ENCODE measurements around the gene LGALS7B. TPM values are rescaled to one million over a fixed set of nuclear protein-coding genes. Genes with fewer than 3 reads are reported as not detected.
A peak's percentile ranks its signal among the peaks of the same experiment; 100 is the strongest.

The LGALS7B gene
- polyA plus RNA-seq, 1 of the 3 experiments (the other 2 are of a cell fraction), result not detected

DNA sequence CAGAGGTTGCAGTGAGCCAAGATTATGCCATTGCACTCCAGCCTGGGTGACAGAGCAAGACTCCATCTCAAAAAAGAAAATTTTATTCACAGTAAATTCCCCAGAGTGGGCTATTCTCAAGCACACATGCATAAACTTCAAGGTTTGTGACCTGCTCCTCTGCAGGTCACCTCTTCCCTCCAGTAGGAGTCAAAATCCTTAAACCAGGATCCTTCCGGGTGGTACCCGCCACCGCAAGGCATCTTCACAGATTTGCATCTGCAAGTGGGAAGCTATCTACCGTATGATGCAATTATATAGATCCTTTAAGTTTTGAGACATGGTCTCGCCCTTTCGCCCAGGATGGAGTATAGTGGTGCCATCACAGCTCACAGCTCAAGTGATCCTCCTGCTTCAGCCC, 45.6 kb downstream of the LGALS7B start:
- Histone ChIP-seq H3K27me3 (ENCODE audit: insufficient read depth) (no peaks in the 10 kb centered on the region), H3K79me2 (ENCODE audit: insufficient read depth) (peaks cover 25% of the 10 kb centered on the region; the same call in 1 of the 2 replicates), H3K9me3 (no peaks in the 10 kb centered on the region), H3K4me3 (ENCODE audit: low read depth in 2 of 2, low read length in 1 of 2) (no peak overlapping the region), H2AFZ (ENCODE audit: low read depth) (no peak overlapping the region), H3K9me2 (no peaks in the 10 kb centered on the region), H3K9ac (no peak overlapping the region), H4K20me1 (ENCODE audit: insufficient read depth) (peaks cover 21% of the 10 kb centered on the region), H3K27ac (ENCODE audit: low read depth in 2 of 2, low read length in 1 of 2) (peak overlapping the region in 1 of 2 experiments; percentile 82; a peak in 2 of 4 replicates), H3K4me2 (peak overlapping the region; percentile 21; the same call in 1 of the 2 replicates), H3K36me3 (replicated peaks in 1 of 2; ENCODE audit: control insufficient read depth in 1 of 2, insufficient read depth in 2 of 2, low read length in 1 of 2) (peaks cover 29 to 33% of the 10 kb centered on the region in 2 experiments), H3K4me1 (ENCODE audit: control insufficient read depth in 1 of 2, insufficient read depth in 2 of 2, low read depth in 1 of 2, low read length in 1 of 2) (peaks cover 39 to 67% of the 10 kb centered on the region in 2 experiments; a peak in 3 of 4 replicates), H3F3A (replicated peaks; ENCODE audit: insufficient read depth) (peaks cover 76% of the 10 kb centered on the region)
- ChIA-PET CTCF (no interaction called here), POLR2A (interaction anchor here (1.3 kb wide), 1 partner anchor 9 kb away, joined by 3 read pairs; no protein-coding TSS in a partner anchor)
- DNase-seq, result no peak
- TF ChIP-seq POLR2AphosphoS5 (IDR thresholded peaks at IDR 0.05; ENCODE audit: low read depth, low read length), result no peak
- TF ChIP-seq FOSL2 (IDR thresholded peaks at IDR 0.05; ENCODE audit: borderline replicate concordance, low read depth), result no peak
- no peak for TF ChIP-seq MXI1 (IDR thresholded peaks at IDR 0.05; ENCODE audit: low read depth, low read length)
- no peak for TF ChIP-seq JUND (IDR thresholded peaks at IDR 0.05)
- TF ChIP-seq RAD21 (IDR thresholded peaks at IDR 0.05; ENCODE audit: low read length), result no peak
- 97% methylated on average over 6 of the region's 6 CpGs for WGBS (ENCODE audit: low lambda C conversion rate)

- 81% methylated on average over 8 of the region's 8 CpGs for WGBS (ENCODE audit: low lambda C conversion rate)
- H3K27me3 ChIP-seq (ENCODE audit: insufficient read depth), result no peaks in the 10 kb centered on the region
- H3K4me2 ChIP-seq, result peak overlapping the region; percentile 21; the same call in 1 of the 2 replicates
- H3K9me3 ChIP-seq, result no peaks in the 10 kb centered on the region
- CTCF ChIA-PET, result no interaction called here
- H3K36me3 ChIP-seq (replicated peaks in 1 of 2; ENCODE audit: control insufficient read depth in 1 of 2, insufficient read depth in 2 of 2, low read length in 1 of 2), result peaks cover 36 to 46% of the 10 kb centered on the region in 2 experiments
- H3K4me3 ChIP-seq (ENCODE audit: low read depth in 2 of 2, low read length in 1 of 2), result no peak overlapping the region
- DNase-seq, result no peak
- H3K9me2 ChIP-seq, result no peaks in the 10 kb centered on the region
- peak overlapping the region; percentile 68 to 82 for H3K27ac ChIP-seq (ENCODE audit: low read depth in 2 of 2, low read length in 1 of 2)
- H3F3A ChIP-seq (replicated peaks; ENCODE audit: insufficient read depth), result peaks cover 73% of the 10 kb centered on the region
- H3K9ac ChIP-seq, result peak overlapping the region; percentile 0; the same call in 1 of the 2 replicates
- peaks cover 34% of the 10 kb centered on the region for H4K20me1 ChIP-seq (ENCODE audit: insufficient read depth)
- no peak overlapping the region for H2AFZ ChIP-seq (ENCODE audit: low read depth)
- peaks cover 25% of the 10 kb centered on the region for H3K79me2 ChIP-seq (ENCODE audit: insufficient read depth)
- H3K4me1 ChIP-seq (ENCODE audit: control insufficient read depth in 1 of 2, insufficient read depth in 2 of 2, low read depth in 1 of 2, low read length in 1 of 2), result peaks cover 33 to 68% of the 10 kb centered on the region in 2 experiments; a peak in 3 of 4 replicates
- TF ChIP-seq TAF1 (IDR thresholded peaks at IDR 0.05; ENCODE audit: borderline replicate concordance, low read depth, low read length), result no peak
- no peak for TF ChIP-seq FOXJ3 (CRISPR knock-in tag; IDR thresholded peaks at IDR 0.05)
- TF ChIP-seq, protein P1, sequence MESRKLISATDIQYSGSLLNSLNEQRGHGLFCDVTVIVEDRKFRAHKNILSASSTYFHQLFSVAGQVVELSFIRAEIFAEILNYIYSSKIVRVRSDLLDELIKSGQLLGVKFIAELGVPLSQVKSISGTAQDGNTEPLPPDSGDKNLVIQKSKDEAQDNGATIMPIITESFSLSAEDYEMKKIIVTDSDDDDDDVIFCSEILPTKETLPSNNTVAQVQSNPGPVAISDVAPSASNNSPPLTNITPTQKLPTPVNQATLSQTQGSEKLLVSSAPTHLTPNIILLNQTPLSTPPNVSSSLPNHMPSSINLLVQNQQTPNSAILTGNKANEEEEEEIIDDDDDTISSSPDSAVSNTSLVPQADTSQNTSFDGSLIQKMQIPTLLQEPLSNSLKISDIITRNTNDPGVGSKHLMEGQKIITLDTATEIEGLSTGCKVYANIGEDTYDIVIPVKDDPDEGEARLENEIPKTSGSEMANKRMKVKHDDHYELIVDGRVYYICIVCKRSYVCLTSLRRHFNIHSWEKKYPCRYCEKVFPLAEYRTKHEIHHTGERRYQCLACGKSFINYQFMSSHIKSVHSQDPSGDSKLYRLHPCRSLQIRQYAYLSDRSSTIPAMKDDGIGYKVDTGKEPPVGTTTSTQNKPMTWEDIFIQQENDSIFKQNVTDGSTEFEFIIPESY (IDR thresholded peaks at IDR 0.05; ENCODE audit: borderline replicate concordance, low read depth), result no peak
- TF ChIP-seq, protein P2, sequence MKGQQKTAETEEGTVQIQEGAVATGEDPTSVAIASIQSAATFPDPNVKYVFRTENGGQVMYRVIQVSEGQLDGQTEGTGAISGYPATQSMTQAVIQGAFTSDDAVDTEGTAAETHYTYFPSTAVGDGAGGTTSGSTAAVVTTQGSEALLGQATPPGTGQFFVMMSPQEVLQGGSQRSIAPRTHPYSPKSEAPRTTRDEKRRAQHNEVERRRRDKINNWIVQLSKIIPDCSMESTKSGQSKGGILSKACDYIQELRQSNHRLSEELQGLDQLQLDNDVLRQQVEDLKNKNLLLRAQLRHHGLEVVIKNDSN (IDR thresholded peaks at IDR 0.05; ENCODE audit: borderline replicate concordance, low read depth), result no peak
- TF ChIP-seq NFIC (IDR thresholded peaks at IDR 0.05; ENCODE audit: borderline replicate concordance), result no peak
- TF ChIP-seq GATA2 (CRISPR knock-in tag; IDR thresholded peaks at IDR 0.05), result no peak
- no peak for TF ChIP-seq PBX3 (IDR thresholded peaks at IDR 0.05)
- TF ChIP-seq FOSL2 (IDR thresholded peaks at IDR 0.05; ENCODE audit: borderline replicate concordance, low read depth), result no peak
- TF ChIP-seq NRF1 (IDR thresholded peaks at IDR 0.05; ENCODE audit: low read depth, low read length), result no peak
- TF ChIP-seq, protein P3, sequence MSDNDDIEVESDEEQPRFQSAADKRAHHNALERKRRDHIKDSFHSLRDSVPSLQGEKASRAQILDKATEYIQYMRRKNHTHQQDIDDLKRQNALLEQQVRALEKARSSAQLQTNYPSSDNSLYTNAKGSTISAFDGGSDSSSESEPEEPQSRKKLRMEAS (IDR thresholded peaks at IDR 0.05; ENCODE audit: low read depth), result no peak
- POLR2A ChIA-PET, result no interaction called here
These were observed 47.4 kb downstream of the LGALS7B start for GRCh38 chr19:38836159-38836982.

Data from SK-N-SH (cell line).